Measurements from ENCODE around the gene KIAA2012.
A peak's percentile ranks its signal among the peaks of the same experiment; 100 is the strongest.

Gene KIAA2012

DNA sequence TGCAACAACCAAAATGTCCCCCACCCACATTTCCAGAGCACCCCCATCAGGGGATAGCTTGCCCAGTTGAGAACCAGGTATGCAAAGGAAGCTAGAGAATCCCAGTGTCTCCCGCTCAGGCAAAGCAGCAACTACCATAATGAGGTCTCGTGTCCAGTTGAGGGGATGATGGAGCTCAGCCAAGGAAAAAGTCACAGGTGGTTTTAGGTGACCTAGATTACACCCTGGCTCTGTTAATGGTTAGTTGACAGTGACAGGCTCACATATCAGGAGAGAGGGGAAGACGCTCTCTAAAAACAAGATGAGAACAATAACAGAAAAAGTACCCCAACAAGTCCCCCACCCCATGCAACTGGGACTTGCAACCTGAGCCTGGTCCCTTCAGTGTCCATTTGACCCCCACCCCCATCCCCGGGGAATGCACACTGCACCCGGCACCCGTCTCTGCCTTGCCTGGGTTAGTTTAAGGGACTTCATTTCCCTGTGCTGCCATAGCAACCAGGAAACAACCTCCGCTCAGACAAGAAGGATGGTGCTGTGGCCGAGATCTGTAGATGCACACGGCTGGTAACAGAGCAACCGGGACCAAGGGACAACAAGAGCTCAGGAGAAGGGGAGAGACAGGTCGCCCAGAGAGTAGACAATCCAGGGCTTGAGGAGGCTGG, at the start of gene KIAA2012:
TSS of gene KIAA2012 (plus strand) at position 519 of the 665 bp plus-strand sequence. CDS start 373 bp downstream, outside the sequence.
- no peak for DNase-seq

DNA sequence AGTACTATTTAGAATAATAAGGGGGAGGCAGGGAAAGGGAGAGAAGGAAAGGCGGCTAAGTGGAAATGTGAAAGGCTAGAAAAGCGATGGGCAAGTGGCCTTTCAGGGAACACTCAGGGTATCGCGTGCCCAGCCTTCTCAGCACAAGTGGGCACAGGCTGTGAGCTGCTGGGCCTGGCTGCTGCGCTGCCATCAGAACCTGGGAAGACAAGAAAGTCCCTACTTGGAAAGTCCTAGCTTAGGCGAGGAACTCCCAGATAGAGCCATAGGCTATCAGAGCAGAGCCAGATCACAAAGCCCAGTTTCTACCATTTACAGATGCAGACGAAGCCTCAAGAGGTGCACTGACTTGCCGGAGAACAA, 49.2 kb upstream of the KIAA2012 start:
- DNase-seq = no peak

DNA sequence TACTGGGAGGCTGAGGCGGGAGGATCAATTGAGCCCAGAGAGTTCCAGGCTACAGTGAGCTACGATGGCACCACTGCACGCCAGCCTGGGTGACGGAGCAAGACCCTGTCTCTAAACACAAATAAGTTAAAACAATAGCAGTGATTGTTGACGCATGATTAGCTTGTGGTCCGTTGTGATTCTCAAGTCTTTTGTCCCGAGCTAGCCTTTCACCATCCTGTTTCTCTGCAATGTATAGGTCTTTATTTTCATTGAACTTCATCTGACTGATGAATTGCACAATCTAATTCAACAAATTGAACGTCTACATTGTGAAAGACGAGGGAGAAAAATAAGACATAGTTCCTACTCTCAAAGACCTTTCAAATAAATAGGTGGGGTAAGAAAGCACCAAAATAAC, 48.2 kb upstream of the KIAA2012 start:
- DNase-seq = no peak

DNA sequence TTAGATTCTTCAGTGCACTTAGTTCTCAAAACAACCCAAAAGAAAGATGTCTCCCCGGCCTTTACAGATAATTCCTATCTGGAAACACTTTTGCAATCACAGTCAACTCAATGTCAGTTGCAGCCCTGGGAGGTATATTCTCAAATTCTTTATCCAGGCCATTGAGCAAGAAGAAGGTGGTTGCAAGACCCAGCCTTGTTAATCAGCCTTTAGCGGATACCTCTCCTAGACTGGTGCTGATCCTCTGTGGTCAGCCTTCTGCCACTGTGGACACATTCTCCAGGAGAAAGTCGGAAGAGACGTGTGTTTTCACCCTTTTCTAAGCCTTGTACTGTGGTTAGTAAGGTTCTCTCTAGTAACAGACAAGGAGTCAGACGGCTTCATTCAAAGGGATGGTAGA, 47.2 kb upstream of the KIAA2012 start:
- no peak for DNase-seq

DNA sequence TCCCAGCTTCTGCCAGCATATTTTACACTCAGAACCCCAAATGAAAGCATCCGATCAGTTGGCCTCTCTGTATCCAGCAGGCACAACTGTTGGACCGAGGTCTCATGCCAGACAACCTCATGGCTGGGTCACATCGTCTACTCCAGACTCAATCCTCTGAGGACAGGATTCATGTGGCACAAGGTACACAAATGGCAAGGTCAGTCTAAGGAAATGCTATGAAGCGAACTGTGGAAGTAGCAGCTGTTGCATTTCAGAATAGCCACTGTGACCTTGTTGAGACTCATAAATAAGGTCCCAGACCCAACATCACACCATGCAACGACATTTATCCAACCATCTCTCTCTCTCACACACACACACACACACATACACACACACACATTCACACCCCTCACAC, 46.5 kb upstream of the KIAA2012 start:
- no peak for DNase-seq

DNA sequence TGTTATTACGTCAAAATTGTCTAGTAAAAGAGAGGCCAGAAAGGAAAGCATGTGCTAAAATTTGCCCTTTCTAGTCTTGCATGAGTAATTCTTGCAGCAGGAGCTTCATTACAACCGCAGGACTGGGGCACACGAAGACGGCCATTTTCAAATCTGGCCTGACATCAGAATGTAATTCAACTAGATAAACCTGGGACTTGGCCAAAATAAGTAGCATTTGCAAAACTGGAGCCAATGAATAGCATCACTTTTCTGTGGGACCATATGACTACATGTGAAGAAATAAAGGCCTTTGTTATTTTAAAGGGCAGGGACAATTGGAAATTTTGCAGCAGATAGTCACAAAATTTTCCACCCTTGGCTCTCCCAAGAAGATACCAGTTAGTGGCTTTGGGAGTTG, 42.4 kb upstream of the KIAA2012 start:
- DNase-seq = no peak

DNA sequence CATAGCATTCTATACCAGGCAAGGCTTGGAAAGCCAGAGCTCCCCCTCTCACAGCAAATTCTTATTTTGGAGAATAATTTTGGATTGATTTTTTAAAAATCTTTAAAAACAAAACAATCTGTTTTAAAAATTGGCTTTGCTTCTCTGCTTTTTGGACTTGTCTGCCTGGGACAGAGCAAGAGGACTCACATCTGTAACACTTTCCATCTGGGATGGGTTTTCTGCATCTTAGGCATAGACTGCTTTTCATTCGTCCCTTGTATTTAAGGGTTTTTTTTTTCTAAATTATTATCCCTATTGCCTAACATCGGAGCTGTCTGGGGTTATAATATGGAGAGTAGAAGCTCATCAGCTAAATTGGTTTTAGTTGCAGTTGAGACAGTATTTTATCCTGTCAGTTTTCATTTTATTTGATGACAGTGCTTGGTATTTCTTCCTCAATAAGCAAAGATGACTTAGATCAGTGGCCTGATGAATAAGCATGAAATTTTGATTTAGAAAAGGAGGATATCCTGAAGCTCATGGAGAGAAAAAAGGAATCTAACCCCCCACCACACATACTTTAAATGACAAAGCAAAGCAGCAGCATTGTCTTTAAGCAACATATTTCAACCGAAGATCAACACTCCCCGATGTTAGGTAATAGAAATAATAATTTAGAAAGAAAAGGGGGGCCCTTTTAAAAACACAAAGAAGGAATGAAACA, 41.7 kb upstream of the KIAA2012 start:
- DNase-seq = no peak

DNA sequence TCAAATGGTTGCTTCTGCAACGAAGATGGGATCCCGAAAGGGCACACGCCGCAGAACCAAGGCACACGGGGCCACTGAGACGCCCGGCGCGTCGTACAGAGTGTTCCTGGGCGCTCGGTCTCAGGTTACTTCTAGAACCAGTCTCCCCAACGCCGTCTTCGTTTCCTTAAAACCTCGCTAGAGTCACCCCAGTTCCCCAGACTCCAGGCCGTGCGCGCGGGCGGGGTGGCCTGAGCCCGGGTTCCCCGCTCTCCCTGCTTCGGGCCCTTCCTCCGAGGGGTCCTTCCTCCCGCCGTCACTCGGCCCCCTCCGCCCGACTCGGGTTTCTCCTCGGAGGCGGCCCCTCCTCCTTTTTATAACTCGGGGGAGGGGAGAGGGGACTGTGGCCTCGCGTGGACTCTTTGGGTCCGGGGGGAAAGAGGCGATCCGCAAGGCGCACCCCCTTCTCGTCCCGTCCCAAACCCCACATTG, 40.2 kb upstream of the KIAA2012 start:
- DNase-seq = no peak

DNA sequence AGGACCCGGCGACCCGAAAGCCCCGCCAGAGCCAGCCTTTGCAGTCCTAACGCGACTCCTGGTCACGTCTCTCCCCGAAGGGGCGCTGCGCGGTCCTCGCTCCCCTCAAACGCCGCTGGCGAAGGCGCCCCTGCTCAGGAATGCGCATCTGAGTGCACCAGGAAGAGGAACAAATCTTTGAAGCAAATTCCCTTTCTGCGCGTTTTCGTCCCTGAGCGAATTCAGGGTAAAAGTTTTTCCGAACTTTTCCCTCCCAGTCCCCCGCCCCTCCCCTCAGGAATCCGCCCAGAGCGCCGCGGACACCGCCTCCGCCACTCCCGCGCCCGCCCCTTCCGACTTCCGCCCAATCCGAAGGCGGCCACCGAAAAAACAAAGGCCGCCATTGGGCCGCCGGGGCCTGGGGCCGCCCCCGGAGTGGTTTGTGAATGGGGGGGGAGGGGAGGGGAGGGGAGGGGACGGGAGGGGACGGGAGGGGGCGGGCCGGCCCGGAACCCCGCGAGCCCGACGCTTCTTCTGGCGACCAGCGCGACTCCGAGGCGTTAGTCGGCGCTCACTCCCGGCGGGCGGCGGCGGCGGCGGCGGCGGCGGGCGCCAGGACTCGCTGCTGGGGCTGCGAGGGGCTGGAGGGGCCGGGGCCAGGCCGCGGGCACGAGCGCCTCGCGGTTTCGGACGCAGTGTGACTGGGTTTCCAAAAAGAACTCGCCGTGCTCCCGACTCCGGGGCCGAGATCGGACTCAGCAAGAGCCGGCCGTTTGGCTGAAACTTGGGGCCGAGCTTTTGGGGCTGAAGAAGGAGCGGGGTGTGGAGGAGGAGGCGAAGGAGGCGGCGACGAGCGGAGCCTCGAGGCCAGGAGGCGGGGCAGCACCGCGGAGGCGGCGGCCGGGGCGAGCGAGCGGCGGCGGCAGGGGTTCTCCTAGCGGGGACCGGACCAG, 39.5 kb upstream of the KIAA2012 start, which contains the start of gene FZD7:
TSS of gene FZD7 (plus strand) at position 539 of the 932 bp plus-strand sequence. CDS start 793 bp downstream, outside the sequence.
- peak; percentile 82 for DNase-seq

DNA sequence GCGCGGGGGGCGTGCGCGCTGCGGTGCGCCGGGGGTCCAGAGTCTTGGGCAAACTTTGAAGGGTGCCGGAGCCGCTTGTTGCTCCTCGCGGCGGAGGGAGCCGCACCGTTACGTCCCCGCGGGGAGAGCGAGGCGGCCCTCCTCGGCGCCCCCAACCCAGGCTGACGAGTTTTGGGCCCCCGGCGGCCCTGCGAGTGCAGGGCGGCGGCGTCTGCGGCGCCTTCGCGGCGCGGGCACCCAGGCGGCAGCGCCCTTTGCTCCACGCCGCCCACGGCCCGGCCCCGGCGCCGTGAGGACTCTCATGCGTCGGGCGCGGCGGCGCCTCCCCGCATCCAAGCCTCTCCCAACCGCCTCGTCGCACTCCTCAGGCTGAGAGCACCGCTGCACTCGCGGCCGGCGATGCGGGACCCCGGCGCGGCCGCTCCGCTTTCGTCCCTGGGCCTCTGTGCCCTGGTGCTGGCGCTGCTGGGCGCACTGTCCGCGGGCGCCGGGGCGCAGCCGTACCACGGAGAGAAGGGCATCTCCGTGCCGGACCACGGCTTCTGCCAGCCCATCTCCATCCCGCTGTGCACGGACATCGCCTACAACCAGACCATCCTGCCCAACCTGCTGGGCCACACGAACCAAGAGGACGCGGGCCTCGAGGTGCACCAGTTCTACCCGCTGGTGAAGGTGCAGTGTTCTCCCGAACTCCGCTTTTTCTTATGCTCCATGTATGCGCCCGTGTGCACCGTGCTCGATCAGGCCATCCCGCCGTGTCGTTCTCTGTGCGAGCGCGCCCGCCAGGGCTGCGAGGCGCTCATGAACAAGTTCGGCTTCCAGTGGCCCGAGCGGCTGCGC, 38.6 kb upstream of the KIAA2012 start:
- DNase-seq = peak; percentile 27

DNA sequence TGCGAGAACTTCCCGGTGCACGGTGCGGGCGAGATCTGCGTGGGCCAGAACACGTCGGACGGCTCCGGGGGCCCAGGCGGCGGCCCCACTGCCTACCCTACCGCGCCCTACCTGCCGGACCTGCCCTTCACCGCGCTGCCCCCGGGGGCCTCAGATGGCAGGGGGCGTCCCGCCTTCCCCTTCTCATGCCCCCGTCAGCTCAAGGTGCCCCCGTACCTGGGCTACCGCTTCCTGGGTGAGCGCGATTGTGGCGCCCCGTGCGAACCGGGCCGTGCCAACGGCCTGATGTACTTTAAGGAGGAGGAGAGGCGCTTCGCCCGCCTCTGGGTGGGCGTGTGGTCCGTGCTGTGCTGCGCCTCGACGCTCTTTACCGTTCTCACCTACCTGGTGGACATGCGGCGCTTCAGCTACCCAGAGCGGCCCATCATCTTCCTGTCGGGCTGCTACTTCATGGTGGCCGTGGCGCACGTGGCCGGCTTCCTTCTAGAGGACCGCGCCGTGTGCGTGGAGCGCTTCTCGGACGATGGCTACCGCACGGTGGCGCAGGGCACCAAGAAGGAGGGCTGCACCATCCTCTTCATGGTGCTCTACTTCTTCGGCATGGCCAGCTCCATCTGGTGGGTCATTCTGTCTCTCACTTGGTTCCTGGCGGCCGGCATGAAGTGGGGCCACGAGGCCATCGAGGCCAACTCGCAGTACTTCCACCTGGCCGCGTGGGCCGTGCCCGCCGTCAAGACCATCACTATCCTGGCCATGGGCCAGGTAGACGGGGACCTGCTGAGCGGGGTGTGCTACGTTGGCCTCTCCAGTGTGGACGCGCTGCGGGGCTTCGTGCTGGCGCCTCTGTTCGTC, 37.7 kb upstream of the KIAA2012 start:
- DNase-seq = no peak

DNA sequence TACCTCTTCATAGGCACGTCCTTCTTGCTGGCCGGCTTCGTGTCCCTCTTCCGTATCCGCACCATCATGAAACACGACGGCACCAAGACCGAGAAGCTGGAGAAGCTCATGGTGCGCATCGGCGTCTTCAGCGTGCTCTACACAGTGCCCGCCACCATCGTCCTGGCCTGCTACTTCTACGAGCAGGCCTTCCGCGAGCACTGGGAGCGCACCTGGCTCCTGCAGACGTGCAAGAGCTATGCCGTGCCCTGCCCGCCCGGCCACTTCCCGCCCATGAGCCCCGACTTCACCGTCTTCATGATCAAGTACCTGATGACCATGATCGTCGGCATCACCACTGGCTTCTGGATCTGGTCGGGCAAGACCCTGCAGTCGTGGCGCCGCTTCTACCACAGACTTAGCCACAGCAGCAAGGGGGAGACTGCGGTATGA, 37.1 kb upstream of the KIAA2012 start:
- no peak for DNase-seq

DNA sequence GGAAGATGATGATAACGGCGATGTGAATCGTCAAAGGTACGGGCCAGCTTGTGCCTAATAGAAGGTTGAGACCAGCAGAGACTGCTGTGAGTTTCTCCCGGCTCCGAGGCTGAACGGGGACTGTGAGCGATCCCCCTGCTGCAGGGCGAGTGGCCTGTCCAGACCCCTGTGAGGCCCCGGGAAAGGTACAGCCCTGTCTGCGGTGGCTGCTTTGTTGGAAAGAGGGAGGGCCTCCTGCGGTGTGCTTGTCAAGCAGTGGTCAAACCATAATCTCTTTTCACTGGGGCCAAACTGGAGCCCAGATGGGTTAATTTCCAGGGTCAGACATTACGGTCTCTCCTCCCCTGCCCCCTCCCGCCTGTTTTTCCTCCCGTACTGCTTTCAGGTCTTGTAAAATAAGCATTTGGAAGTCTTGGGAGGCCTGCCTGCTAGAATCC, 36.4 kb upstream of the KIAA2012 start:
- DNase-seq = no peak

DNA sequence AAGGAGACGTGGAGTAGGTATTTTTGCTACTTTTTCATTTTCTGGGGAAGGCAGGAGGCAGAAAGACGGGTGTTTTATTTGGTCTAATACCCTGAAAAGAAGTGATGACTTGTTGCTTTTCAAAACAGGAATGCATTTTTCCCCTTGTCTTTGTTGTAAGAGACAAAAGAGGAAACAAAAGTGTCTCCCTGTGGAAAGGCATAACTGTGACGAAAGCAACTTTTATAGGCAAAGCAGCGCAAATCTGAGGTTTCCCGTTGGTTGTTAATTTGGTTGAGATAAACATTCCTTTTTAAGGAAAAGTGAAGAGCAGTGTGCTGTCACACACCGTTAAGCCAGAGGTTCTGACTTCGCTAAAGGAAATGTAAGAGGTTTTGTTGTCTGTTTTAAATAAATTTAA, 36.0 kb upstream of the KIAA2012 start:
- no peak for DNase-seq

DNA sequence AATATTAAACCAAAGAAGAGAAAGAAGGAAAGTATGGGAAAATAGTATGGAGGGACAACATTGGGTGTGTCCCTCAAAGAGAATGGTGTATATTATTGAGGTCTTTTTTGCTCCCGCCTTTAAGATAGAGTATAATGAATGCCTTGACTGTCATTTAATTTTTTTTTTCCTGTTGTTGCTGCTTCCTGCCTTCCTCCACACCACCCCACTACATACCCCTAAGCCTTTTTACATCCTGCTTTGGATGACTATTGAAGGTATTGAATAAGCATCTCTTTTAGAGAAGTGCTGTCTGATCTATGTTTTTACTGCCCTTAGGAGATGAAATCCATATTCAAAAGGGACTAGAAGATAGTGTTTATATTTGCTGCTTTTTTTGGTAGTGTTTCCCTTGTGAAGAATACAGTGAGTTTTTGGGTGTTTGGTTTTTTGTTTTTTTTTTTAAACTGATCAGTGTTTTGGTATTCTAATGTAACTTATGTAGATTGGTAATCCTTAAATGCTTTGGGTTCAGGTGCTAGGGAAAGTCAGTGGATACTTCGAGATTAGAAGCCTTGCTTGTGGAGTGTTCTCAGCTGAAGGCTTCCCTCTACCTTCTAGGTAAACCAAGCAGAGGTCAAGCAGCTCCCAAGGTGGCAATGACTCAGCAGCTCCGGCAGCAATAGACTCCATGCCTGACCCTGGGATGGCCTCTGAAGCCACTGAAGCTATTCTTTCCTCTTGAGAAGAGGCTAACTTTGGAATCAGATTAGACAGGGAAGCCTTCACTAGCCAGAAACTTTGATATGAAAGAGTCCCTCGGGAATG, 34.4 kb upstream of the KIAA2012 start:
- no peak for DNase-seq

DNA sequence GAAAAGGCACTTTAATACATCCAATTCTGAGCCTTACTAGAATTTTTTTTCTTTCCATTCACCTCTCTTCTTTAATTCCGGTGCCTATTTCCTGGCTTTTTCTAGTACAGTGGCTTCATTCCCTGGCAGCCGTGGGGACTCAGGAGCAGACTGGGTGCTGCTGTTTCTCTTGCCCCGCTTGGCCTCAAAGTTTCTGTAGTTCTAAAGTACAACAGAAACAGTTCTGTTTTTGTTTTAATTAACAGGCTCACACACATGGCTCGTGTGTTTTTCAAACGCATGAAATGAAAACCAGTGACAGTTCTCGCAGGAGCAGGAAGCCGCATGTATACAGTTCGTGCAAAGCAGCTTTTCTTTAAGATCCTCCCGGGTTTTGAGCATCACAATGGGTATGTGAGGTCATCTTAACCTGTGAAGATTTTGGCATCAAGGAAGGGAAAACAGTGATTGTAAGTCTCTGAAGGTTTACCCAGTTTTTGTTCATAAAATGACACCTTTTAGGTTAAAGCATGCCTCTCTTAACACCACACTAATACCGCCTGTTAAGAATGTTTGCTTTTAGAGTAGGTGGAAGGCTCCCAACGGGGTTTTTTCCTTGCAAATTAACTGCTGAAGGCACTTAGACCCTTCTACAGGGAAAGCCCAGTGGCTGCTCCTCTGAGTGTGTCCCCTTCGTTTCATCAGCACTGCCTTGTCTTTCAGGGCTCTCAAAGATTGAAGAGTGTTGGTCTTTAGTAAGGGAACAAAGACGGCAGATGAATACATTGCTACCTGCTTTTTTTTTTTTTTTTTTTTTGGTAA, 33.6 kb upstream of the KIAA2012 start:
- DNase-seq = no peak

DNA sequence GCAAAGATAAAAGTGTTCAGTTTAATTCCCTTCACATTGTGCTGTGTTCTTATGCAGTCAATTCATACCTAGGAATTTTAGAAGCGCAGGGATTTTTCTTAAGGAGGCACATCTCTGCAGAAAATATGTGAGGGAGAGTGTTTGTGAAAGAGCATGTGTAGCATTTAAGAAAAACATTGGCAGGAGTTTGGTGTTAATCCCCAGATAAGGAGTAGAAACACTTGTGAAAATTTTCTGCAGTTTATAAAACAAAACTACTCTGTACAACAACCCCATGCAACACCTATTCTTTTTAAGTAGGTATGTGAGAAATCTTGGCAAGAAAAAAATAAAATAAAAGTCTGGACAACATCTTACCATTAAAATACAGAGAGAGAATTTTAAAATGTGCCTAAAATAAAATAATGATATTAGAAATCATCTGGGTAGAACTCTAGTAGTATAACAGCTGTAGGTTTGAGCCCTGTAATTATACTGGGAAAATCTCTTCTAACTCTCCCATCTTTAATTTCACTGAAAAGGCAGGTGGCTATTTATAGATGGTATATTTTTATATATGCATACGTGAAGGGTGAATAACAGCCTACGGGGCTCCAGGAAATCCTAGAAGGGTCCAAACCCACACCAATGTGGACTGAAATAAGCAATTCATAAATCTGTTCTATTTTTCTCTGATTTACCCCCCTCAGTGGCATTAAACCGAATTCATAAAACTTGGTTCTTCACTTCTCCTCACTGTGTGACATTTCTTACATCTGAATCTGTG, 32.8 kb upstream of the KIAA2012 start:
- peak; percentile 55 for DNase-seq

DNA sequence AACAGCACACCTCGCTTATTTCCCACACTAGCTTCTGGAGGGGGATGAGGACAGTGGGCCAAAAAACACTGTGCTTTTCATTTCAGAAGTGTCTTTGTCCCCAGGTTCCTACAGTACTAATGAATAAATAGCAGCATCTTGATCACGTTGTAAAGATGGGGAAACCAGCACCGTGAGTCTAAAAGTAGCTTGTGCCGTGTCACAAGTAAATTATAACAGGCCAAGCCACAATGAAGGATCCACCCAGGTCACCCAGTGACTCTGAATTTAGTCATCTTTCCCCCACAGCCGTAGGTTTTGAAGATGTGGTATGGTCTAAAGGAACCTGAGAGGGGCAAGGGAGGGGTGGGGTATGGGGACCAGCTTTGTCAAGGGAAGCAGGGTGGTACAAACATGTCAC, 30.6 kb upstream of the KIAA2012 start:
- DNase-seq = no peak

DNA sequence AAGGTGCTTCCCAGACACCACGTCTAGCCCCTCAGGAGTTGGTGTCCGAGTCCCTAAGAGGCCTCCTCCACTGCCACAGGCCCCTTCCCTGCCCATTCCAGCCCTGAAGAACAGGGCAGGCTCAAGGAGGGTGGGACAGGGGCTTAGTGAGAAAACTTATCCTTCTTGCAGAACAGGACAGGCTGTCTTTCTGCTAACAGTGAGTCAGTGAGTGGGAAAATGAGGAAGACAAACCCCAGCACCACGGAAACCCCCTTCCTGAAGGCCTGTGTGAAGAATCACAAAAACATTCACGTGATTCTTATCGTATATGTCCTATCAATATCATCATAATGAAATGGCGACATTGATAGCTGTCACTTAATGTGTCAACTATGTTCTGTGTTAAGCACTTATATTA, 29.6 kb upstream of the KIAA2012 start:
- DNase-seq = no peak
